ENCODE data around the gene NR5A1. TPM values are rescaled to one million over a fixed set of nuclear protein-coding genes. Genes with fewer than 3 reads are reported as not detected.

Gene NR5A1
- total and polyA plus RNA-seq, 2 of the 13 experiments (the other 11 are each of a cell fraction or from before 2014, with no cell fraction given): 28.9 to 44.7 TPM

DNA sequence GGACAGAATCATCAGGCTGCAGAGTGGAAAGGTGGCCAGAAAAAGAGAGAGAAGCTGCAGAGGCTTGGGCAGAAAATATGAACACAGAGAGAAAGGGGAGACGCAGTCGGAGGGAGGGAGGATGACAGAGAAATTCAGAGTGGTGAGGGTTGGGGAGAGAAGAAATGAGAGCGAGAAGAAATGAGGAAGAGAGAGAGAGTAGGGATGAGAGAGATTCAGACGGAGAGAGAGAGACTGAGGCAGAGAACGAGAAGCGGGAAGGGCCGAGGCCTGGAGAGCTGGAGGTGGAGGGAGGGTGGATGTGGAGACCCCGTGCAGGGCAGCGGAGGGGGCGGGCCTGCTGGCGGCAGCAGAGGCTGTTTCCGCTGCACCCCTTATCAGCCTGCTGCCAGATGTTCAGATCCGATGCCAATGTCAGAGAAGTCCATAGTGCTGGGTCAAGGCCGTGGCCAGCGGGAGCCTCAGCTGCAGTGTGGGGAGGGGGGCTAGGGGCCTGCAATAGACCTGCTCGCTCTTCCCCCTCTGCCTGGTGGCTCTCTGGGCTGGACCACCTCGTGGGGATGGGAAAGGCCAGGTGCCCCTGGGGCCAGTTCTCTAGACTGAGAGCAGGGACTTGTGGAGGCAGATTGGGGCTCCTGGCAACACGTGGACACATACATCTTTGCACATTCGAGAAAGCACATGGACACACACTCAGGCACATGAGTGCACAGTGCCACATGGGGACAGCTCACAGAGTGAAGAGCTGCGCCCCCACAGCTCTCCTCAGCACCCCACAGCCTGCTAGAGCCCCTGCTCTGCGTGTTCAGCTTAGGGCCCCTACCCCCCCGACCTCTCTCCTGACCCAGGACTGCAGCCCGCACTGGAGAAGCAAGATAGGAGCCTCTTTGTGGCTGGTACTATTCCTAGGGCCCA, 4.9 kb upstream of the NR5A1 start (continued):
- TF ChIP-seq, protein P1, sequence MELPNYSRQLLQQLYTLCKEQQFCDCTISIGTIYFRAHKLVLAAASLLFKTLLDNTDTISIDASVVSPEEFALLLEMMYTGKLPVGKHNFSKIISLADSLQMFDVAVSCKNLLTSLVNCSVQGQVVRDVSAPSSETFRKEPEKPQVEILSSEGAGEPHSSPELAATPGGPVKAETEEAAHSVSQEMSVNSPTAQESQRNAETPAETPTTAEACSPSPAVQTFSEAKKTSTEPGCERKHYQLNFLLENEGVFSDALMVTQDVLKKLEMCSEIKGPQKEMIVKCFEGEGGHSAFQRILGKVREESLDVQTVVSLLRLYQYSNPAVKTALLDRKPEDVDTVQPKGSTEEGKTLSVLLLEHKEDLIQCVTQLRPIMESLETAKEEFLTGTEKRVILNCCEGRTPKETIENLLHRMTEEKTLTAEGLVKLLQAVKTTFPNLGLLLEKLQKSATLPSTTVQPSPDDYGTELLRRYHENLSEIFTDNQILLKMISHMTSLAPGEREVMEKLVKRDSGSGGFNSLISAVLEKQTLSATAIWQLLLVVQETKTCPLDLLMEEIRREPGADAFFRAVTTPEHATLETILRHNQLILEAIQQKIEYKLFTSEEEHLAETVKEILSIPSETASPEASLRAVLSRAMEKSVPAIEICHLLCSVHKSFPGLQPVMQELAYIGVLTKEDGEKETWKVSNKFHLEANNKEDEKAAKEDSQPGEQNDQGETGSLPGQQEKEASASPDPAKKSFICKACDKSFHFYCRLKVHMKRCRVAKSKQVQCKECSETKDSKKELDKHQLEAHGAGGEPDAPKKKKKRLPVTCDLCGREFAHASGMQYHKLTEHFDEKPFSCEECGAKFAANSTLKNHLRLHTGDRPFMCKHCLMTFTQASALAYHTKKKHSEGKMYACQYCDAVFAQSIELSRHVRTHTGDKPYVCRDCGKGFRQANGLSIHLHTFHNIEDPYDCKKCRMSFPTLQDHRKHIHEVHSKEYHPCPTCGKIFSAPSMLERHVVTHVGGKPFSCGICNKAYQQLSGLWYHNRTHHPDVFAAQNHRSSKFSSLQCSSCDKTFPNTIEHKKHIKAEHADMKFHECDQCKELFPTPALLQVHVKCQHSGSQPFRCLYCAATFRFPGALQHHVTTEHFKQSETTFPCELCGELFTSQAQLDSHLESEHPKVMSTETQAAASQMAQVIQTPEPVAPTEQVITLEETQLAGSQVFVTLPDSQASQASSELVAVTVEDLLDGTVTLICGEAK (IDR thresholded peaks at IDR 0.05): no peak
- TF ChIP-seq, protein P1 (CRISPR knock-in tag; IDR thresholded peaks at IDR 0.05): peak; percentile 17; the same call in 1 of the 2 replicates
- TF ChIP-seq CENPX (CRISPR knock-in tag; IDR thresholded peaks at IDR 0.05): no peak
- TF ChIP-seq, protein P2, sequence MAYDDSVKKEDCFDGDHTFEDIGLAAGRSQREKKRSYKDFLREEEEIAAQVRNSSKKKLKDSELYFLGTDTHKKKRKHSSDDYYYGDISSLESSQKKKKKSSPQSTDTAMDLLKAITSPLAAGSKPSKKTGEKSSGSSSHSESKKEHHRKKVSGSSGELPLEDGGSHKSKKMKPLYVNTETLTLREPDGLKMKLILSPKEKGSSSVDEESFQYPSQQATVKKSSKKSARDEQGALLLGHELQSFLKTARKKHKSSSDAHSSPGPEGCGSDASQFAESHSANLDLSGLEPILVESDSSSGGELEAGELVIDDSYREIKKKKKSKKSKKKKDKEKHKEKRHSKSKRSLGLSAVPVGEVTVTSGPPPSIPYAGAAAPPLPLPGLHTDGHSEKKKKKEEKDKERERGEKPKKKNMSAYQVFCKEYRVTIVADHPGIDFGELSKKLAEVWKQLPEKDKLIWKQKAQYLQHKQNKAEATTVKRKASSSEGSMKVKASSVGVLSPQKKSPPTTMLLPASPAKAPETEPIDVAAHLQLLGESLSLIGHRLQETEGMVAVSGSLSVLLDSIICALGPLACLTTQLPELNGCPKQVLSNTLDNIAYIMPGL (CRISPR knock-in tag; IDR thresholded peaks at IDR 0.05; ENCODE audit: borderline replicate concordance in 1 of 2, low read depth in 1 of 2): 0 out of 4 replicates have a peak, but pooled peaks of 1 of the 2 experiments have one; percentile 33
- TF ChIP-seq, protein P3, sequence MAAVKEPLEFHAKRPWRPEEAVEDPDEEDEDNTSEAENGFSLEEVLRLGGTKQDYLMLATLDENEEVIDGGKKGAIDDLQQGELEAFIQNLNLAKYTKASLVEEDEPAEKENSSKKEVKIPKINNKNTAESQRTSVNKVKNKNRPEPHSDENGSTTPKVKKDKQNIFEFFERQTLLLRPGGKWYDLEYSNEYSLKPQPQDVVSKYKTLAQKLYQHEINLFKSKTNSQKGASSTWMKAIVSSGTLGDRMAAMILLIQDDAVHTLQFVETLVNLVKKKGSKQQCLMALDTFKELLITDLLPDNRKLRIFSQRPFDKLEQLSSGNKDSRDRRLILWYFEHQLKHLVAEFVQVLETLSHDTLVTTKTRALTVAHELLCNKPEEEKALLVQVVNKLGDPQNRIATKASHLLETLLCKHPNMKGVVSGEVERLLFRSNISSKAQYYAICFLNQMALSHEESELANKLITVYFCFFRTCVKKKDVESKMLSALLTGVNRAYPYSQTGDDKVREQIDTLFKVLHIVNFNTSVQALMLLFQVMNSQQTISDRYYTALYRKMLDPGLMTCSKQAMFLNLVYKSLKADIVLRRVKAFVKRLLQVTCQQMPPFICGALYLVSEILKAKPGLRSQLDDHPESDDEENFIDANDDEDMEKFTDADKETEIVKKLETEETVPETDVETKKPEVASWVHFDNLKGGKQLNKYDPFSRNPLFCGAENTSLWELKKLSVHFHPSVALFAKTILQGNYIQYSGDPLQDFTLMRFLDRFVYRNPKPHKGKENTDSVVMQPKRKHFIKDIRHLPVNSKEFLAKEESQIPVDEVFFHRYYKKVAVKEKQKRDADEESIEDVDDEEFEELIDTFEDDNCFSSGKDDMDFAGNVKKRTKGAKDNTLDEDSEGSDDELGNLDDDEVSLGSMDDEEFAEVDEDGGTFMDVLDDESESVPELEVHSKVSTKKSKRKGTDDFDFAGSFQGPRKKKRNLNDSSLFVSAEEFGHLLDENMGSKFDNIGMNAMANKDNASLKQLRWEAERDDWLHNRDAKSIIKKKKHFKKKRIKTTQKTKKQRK (IDR thresholded peaks at IDR 0.05; ENCODE audit: low read length): no peak
- TF ChIP-seq MZF1 (CRISPR knock-in tag; IDR thresholded peaks at IDR 0.05; ENCODE audit: borderline replicate concordance): 0 out of 2 replicates have a peak, but pooled peaks have one; percentile 54
- no peak for TF ChIP-seq CC2D1A (CRISPR knock-in tag; IDR thresholded peaks at IDR 0.05)
- TF ChIP-seq ZNF549 (CRISPR knock-in tag; IDR thresholded peaks at IDR 0.05): no peak
